SH-SY5Y (cell line): ENCODE results near the gene OSBPL8.

ENCODE experiments used
- GATA2 ChIP-seq: IDR thresholded peaks from 2 replicates; pipeline ENCODE4 v1.6.1; 2011; ENCODE audit warnings: mild to moderate bottlenecking, low read depth, low read length
- GATA3 ChIP-seq: IDR thresholded peaks from 2 replicates; pipeline ENCODE4 v1.6.1; 2011; ENCODE audit warnings: low read depth, mild to moderate bottlenecking, low read length, moderate library complexity

GRCh38 chr12:76551482-76551888 is 8.1 kb downstream of the OSBPL8 start:
- TF ChIP-seq GATA2 (no peak), GATA3 (no peak)
